NCI-H510A (cell line): ENCODE measurements around the gene FBXO9.

Source experiments
- DNase-seq: peaks from one replicate; lab custom pipeline; 2025; lab: John Stamatoyannopoulos, UW

FBXO9 gene

GRCh38 chr6:53136000-53136609 is 70.9 kb downstream of the FBXO9 start:
- no peak for DNase-seq

DNA sequence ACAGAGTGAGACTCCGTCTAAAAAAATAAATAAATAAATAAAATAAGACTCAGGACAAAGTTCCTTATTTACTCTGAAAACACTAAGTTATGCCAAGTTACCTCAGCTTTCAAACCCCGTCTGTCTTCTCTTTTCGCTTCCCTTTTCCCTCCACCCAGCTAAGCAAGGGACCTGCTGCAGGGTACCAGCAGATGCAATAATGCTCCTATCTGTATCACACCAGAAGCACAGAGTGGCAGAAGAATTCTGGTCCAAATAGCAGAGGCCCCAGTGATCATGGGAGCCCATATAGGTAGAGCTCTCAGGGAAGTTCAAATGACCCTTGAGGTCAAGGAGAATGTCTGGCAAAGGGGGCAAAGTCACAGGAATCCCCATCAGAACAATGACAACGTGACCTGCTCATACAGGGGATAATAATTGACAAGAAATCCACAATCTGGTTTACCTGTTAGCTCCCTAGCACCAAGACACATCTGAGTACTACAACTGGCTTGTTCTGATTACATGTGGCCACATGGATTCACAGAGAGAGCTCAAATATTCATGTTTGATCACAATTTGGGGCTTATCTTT is 74.7 kb downstream of the FBXO9 start:
- DNase-seq = no peak

- DNase-seq = no peak
These were observed 77.6 kb downstream of the FBXO9 start for GRCh38 chr6:53142810-53143209.

GRCh38 chr6:53143710-53144109 is 78.5 kb downstream of the FBXO9 start:
- DNase-seq = no peak

DNA sequence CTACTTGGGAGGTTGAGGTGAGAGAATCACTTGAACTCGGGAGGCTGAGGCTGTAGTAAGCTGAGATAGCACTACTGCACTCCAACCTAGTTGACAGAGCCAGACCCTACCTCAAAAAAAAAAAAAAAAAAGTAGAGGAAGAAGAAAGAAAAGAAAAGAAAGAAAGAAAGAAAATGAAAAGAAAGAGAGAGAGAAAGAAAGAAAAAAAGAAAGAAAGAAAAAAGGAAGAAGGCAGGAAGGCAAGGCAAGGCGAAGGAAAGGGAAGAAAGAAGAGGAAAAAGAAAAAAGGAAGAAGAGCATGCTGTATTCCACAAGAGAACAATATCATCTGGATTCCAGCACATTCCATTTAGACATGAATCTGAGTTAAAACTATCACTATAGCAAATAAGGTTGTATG is 79.6 kb downstream of the FBXO9 start:
- DNase-seq = no peak

- no peak for DNase-seq
These were observed 83.5 kb downstream of the FBXO9 start, which contains the start of gene GCM1 for GRCh38 chr6:53148684-53149083. TSS of gene GCM1 (minus strand) at chr6:53148841. CDS start at chr6:53145632, 3,209 bp downstream.
